IMR-90 (cell line): ENCODE data around the gene FOXO6. TPM values are rescaled to one million over a fixed set of nuclear protein-coding genes. Genes with fewer than 3 reads are reported as not detected.

Experiments
- ATAC-seq: fragments of 200-7000 bp; cut with Tn5 transposase; 2 replicates; pipeline ENCODE4 v1.9.1; 2020; ENCODE audit warnings: low read depth, mild to moderate bottlenecking, moderate library complexity
- BruUV-seq: library from RNA; stranded (reverse); fragments of 400-500 nt; replicated peaks from 2 replicates; lab custom pipeline; 2021; lab: Mats Ljungman, UMichigan
- CTCF ChIA-PET: fragments of 300-600 bp; formaldehyde crosslinking; extraction: SDS; loops from one replicate; lab custom pipeline; 2021; ENCODE audit warnings: antibody characterized with exemption; lab: Yijun Ruan, JAX
- POLR2A ChIA-PET: fragments of 300-600 bp; sonication (Branson Sonifier 250); formaldehyde crosslinking; loops from one replicate; lab custom pipeline; 2022; ENCODE audit warnings: antibody characterized with exemption; ENCODE audit not compliant: unreplicated experiment; lab: Charles Lee
- DNase-seq: peaks from one replicate; pipeline ENCODE4 v3.0.0; 2013
- H2AFZ ChIP-seq: replicated peaks from 2 replicates; pipeline ENCODE3; 2013; ENCODE audit warnings: low read length, mild to moderate bottlenecking; ENCODE audit not compliant: poor library complexity
- H2AK5ac ChIP-seq: 2 replicates; pipeline ENCODE4 v1.6.1; 2013; ENCODE audit warnings: low read depth, low read length, inconsistent platforms
- H2AK9ac ChIP-seq: replicated peaks from 2 replicates; pipeline ENCODE3; 2013; ENCODE audit warnings: mild to moderate bottlenecking, low read depth, low read length, moderate library complexity; ENCODE audit not compliant: poor library complexity
- H2BK120ac ChIP-seq: 2 replicates; pipeline ENCODE4 v1.6.1; 2013; ENCODE audit warnings: low read depth, low read length, inconsistent platforms
- H2BK15ac ChIP-seq: 3 replicates; pipeline ENCODE4 v1.6.1; 2013; ENCODE audit warnings: low read depth, low read length, inconsistent platforms
- H2BK20ac ChIP-seq: 2 replicates; pipeline ENCODE4 v1.6.1; 2013; ENCODE audit warnings: low read depth, mild to moderate bottlenecking, inconsistent platforms, low read length, moderate library complexity
- H2BK5ac ChIP-seq: 2 replicates; pipeline ENCODE4 v1.6.1; 2013; ENCODE audit warnings: mild to moderate bottlenecking, low read depth, low read length, inconsistent platforms; ENCODE audit not compliant: poor library complexity, severe bottlenecking
- H3K14ac ChIP-seq: replicated peaks from 2 replicates; pipeline ENCODE4 v1.6.1; 2013; ENCODE audit warnings: low read depth, low read length, inconsistent platforms
- H3K18ac ChIP-seq: 2 replicates; pipeline ENCODE4 v1.6.1; 2013; ENCODE audit warnings: low read depth, low read length, control low read depth
- H3K23ac ChIP-seq: 2 replicates; pipeline ENCODE4 v1.6.1; 2013; ENCODE audit warnings: low read depth, low read length, inconsistent platforms
- H3K27ac ChIP-seq: 2 replicates; pipeline ENCODE4 v1.5.1; 2013; ENCODE audit warnings: mild to moderate bottlenecking, control low read depth, low read length; ENCODE audit not compliant: insufficient read depth
- H3K27me3 ChIP-seq: 2 replicates; pipeline ENCODE4 v1.6.1; 2013; ENCODE audit warnings: low read length; ENCODE audit not compliant: control insufficient read depth, insufficient read depth
- H3K36me3 ChIP-seq: 2 replicates; pipeline ENCODE4 v1.6.1; 2013; ENCODE audit warnings: low read length, mixed read lengths; ENCODE audit not compliant: control insufficient read depth, insufficient read depth
- H3K4ac ChIP-seq: 2 replicates; pipeline ENCODE4 v1.6.1; 2013; ENCODE audit warnings: low read depth, low read length, inconsistent platforms
- H3K4me1 ChIP-seq: 2 replicates; pipeline ENCODE4 v1.6.1; 2013; ENCODE audit warnings: low read length, mixed read lengths; ENCODE audit not compliant: control insufficient read depth, insufficient read depth
- H3K4me2 ChIP-seq: 2 replicates; pipeline ENCODE4 v1.6.1; 2013; ENCODE audit warnings: low read depth, mild to moderate bottlenecking, control low read depth, low read length, moderate library complexity
- H3K4me3 ChIP-seq: 2 replicates; pipeline ENCODE4 v1.5.1; 2013; ENCODE audit warnings: low read depth, mild to moderate bottlenecking, control low read depth, low read length, moderate library complexity; ENCODE audit not compliant: insufficient read depth
- H3K56ac ChIP-seq: 2 replicates; pipeline ENCODE4 v1.6.1; 2013; ENCODE audit warnings: low read length, inconsistent platforms; ENCODE audit not compliant: insufficient read depth; ENCODE audit errors: extremely low read depth
- H3K79me1 ChIP-seq, 2 experiments: 2 replicates each; pipeline ENCODE4 v1.6.1; 2013; ENCODE audit warnings: low read length in 2 of 2, inconsistent platforms in 1 of 2, low read depth in 1 of 2
- H3K9ac ChIP-seq: 2 replicates; pipeline ENCODE4 v1.6.1; 2013; ENCODE audit warnings: low read depth, low read length, control low read depth
- H3K9me1 ChIP-seq: 2 replicates; pipeline ENCODE4 v1.6.1; 2013; ENCODE audit warnings: low read length, inconsistent platforms; ENCODE audit not compliant: insufficient read depth
- H3K9me3 ChIP-seq: 2 replicates; pipeline ENCODE4 v1.6.1; 2013; ENCODE audit warnings: low read length; ENCODE audit not compliant: control insufficient read depth, insufficient read depth
- H4K20me1 ChIP-seq: 2 replicates; pipeline ENCODE4 v1.6.1; 2013; ENCODE audit warnings: low read length, inconsistent platforms; ENCODE audit not compliant: insufficient read depth
- H4K5ac ChIP-seq: 2 replicates; pipeline ENCODE4 v1.6.1; 2013; ENCODE audit warnings: mild to moderate bottlenecking, low read depth, low read length, control low read depth
- H4K8ac ChIP-seq, 2 experiments: 2 replicates each; pipeline ENCODE4 v1.6.1; 2013; ENCODE audit warnings: low read depth in 2 of 2, low read length in 2 of 2, control low read depth in 1 of 2, inconsistent platforms in 1 of 2
- H4K91ac ChIP-seq: 2 replicates; pipeline ENCODE4 v1.6.1; 2013; ENCODE audit warnings: low read depth, low read length, inconsistent platforms; ENCODE audit not compliant: insufficient read depth
- CTCF ChIP-seq: conservative IDR thresholded peaks from 2 replicates; pipeline ENCODE4 v1.5.1; 2012; ENCODE audit warnings: mild to moderate bottlenecking, low read depth, low read length, improper control_type of control experiment
- RAD21 ChIP-seq: IDR thresholded peaks from 2 replicates; pipeline ENCODE4 v1.6.1; 2012; ENCODE audit warnings: low read length, improper control_type of control experiment
- RFX5 ChIP-seq: IDR thresholded peaks from 2 replicates; pipeline ENCODE4 v1.8.0; 2012; ENCODE audit warnings: low read depth, mild to moderate bottlenecking, low read length, moderate library complexity
- WGBS, 2 experiments: methylation state at CpG; one replicate each; pipeline versions ENCODE4 v1.1.5 to v1.1.7; 2013; ENCODE audit warnings: missing lambda C conversion rate in 2 of 2; ENCODE audit not compliant: insufficient read length in 1 of 2; ENCODE audit errors: extremely low coverage in 2 of 2; 5-methylcytosine and 5-hydroxymethylcytosine counted together
- dilution Hi-C: fragments of 300-500 bp; cut with HindIII; formaldehyde crosslinking; loops from one replicate; pipeline ENCODE4 v1.14.3; 2018; ENCODE audit warnings: low sequenced_read_pairs; ENCODE audit not compliant: unreplicated experiment
- in situ Hi-C: fragments of 300-500 bp; cut with MboI; formaldehyde crosslinking; loops from 3 replicates; pipeline ENCODE4 v1.14.3; 2019; ENCODE audit warnings: low sequenced_read_pairs, inconsistent platforms, mixed read lengths
- intact Hi-C: fragments of 100-400 bp; cut with micrococcal nuclease; formaldehyde crosslinking; loops from 2 replicates; pipeline ENCODE4 v1.10.0; 2022
- polyA plus RNA-seq, 3 experiments: library from polyadenylated mRNA; depleted of rRNA; stranded (reverse); fragments of >200 nt; gene quantifications; 2 replicates each; pipeline ENCODE4 v1.2.3, GENCODE V29; 2012; ENCODE audit warnings: low replicate concordance in 1 of 3
- total RNA-seq: library from RNA; depleted of rRNA; stranded (reverse); fragments of >200 nt; gene quantifications from 2 replicates; pipeline ENCODE4 v1.2.3, GENCODE V29; 2012

The FOXO6 gene
- total and polyA plus RNA-seq, 2 of the 4 experiments (the other 2 are of a cell fraction), result not detected

GRCh38 chr1:41353744-41354143 is 7.5 kb upstream of the FOXO6 start:
- Histone ChIP-seq H4K91ac (no peak overlapping the region), H4K5ac (no peak overlapping the region), H2BK20ac (no peak overlapping the region), H2AK5ac (no peak overlapping the region), H3K36me3 (no peaks in the 10 kb centered on the region), H3K79me1 (no peaks in the 10 kb centered on the region), H4K20me1 (no peaks in the 10 kb centered on the region), H2AFZ (no peak overlapping the region), H3K14ac (no peak overlapping the region), H2BK15ac (no peak overlapping the region), H3K18ac (no peak overlapping the region), H2BK120ac (no peak overlapping the region), H2BK5ac (no peak overlapping the region), H3K4me1 (no peaks in the 10 kb centered on the region), H3K4ac (no peak overlapping the region), H2AK9ac (no peak overlapping the region), H3K27me3 (peaks cover 40% of the 10 kb centered on the region), H3K56ac (no peak overlapping the region), H3K9me1 (no peaks in the 10 kb centered on the region), H3K27ac (no peak overlapping the region), H4K8ac (no peak overlapping the region), H3K9me3 (no peaks in the 10 kb centered on the region), H3K4me2 (no peak overlapping the region), H3K23ac (no peak overlapping the region), H3K9ac (no peak overlapping the region), H3K4me3 (no peak overlapping the region)
- intact Hi-C loops (no loop called here), dilution Hi-C loops (no loop called here), in situ Hi-C loops (no loop called here)
- TF ChIP-seq CTCF, result no peak
- TF ChIP-seq RAD21, result no peak
- TF ChIP-seq RFX5, result no peak
- ChIA-PET CTCF (no interaction called here), POLR2A (no interaction called here)
- BruUV-seq, result no TSS peak
- DNase-seq, result no peak
- WGBS, 2 experiments, result 80% methylated on average over 1 of the region's 9 CpGs; no CpG with 5 or more reads in 1 of the 2 experiments
- ATAC-seq, result no peak
